GM21529 (cell line): Measurements from ENCODE around the gene CRISPLD2.
"Not testable (repeated sequence)": the region's sequence is repeated elsewhere in the genome, so short reads cannot be mapped to it uniquely, and the experiment has no call there.

Experiments
- ATAC-seq: cut with Tn5 transposase; IDR thresholded peaks from one replicate; pipeline ENCODE4 v1.9.1; 2021; ENCODE audit not compliant: unreplicated experiment

The CRISPLD2 gene

DNA sequence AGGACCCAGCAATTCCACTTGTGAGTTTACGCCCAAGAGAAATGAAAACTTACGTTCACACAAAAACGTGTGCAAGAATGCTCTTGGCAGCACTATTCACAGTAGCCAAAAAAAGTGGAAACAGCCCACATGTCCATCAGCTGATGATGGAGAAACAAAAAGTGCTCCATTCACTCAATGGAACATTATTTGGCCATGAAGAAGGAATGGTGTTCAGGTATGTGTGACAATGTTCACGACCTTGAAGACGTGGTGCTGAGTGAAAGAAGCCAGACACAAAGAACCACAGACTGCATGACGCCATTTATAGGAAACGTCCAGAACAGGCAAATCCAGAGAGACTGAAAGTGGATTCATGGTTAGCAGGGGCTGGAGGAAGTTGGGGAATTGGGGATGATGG, 106.7 kb downstream of the CRISPLD2 start:
- no peak for ATAC-seq

DNA sequence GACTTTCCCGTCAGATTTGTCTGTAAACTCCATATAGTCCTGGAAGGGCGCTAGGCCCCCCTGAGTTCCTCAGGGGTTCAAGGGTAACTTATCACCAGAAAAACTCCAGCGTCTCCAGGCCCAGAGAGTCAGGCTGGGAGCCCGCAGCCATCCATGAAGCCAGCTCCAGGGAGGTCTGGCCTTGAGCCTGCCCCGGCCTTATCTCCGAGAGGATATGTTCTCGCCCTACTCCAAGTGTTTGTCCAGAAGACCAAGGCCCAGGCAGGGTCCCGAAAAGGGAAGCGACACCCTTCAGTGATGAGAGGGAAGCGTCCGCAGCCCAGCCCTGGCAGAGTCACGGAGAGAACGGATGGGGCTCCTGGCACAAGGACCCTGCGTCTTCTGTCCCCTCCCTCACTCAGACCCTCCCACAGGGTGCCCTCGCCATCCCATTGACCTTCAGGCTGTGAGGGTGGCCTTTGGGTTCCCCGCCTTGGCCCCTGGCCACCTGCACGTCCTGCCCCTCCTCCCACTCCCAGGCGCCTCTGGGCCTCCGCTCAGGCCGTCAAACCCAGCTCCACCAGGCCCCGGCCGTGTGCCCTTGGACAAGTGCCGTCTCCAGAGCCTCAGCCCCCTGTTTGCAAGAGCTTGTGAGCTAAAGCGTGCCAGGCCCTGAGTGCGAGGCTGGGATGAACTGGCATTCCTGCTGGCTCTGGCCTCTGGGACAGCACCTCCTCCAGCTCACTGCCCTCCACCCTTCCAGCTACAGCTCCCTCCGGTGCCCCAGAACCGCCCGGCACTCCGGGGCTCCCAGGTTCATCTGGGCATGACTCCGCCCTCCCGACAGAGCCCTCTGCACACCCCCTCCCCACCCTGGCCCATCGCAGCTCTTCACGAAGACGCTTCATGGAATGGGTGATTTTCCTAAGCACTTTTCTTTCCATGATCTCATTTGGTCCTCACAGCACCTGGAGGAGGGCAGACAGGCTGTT, 108.1 kb downstream of the CRISPLD2 start:
- ATAC-seq: no peak

GRCh38 chr16:84928679-84929420, 109.1 kb downstream of the CRISPLD2 start:
- ATAC-seq: no peak

DNA sequence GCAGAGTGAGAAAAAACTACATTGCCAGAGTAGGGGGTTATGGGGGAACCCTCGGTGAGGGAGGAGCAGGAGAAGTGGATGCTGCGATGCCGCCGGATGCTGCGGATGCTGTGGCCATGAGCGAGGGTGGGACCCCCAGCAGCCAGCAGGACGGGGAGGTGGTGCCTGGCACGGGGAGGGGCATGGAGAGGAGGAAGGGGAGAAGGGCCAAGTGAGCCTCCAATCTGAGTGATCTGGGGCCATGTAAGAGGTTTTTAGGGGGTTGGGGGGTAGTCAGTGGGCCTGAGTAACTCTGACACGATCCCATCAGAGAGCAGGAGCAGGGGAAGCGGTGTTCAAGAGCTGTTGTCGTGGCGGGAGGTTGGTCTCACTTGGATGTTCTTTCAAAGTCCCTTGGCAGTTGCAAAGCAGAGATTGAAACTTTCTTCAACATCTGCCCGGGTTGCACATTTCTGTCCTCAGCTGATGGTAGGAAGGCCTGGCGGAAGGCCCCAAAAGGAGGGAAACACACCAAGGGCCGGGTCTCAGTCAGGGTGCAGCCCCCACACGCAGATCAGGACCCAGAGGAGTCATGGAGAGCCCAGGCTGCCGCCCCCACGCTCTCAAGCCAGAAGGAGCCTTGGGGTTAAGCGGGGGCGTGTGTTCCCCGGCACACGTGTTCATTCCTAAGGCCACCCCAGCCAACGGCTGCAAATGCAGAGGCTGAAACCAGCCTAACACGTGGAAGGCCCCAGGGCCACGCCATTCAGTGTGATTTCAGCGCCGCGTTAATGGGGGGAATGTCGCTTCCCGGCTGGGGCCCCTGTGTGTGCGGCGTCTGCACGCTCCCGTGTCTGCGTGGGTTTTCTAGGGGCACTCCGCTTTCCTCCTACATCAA, 109.9 kb downstream of the CRISPLD2 start:
- no peak for ATAC-seq

GRCh38 chr16:84930298-84931106, 110.7 kb downstream of the CRISPLD2 start:
- no peak for ATAC-seq

DNA sequence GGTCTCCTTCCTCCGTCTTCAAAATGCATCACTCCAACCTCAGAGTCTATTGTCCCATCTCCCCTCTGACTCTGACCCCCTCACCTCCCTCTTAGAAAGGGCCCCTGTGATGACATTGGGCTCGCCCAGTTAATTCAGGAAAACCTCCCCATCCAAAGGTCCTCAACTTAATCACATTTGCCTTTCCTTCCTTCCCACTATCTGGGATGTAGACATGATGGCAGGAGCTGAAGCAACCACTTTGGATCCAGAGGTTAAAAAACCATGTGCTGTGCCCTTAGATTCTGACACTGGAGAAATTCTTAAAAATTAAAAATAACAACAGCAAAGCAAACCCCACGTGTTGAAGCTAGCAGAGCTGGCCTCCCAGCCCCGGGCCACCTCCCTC, 111.3 kb downstream of the CRISPLD2 start:
- no peak for ATAC-seq

DNA sequence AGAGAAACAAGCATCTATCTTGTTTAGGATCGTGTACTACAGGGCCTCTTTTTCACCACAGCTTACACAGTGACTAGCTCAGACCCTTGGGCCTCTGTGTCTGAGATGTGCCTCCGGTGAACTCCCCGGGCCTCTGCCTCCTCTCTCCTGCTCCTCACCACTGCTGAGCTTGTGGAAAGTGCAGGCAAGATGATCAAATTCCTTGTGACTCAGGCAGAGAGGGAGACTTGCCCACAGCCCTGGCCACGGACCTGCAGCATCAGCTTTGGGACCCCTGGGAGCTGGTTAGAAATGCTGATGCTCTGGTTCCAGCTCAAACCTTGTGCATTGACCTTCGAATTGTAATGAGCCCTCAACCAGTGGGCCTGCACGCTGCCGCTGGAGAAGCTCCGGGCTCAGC, 111.7 kb downstream of the CRISPLD2 start:
- no peak for ATAC-seq

DNA sequence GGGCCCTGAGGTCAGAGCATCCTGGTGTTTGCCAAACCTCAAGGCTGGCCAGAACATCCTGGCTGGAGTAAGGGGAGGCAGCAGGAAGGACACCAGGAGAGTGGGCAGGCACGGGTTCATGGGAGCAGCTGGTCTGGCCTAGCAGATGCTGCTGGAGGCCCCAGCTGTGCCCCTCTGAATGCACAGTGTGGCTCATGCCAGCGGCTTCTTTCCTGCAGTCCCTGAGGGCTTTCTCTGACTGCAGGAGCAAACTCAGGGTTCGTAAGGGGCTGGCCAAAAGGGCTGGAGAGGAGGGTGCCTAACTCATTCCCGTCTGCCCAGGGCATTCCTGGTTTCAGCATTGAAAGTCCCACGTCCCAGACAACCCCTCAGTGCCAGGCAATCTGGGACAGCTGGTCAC, 112.9 kb downstream of the CRISPLD2 start:
- no peak for ATAC-seq

DNA sequence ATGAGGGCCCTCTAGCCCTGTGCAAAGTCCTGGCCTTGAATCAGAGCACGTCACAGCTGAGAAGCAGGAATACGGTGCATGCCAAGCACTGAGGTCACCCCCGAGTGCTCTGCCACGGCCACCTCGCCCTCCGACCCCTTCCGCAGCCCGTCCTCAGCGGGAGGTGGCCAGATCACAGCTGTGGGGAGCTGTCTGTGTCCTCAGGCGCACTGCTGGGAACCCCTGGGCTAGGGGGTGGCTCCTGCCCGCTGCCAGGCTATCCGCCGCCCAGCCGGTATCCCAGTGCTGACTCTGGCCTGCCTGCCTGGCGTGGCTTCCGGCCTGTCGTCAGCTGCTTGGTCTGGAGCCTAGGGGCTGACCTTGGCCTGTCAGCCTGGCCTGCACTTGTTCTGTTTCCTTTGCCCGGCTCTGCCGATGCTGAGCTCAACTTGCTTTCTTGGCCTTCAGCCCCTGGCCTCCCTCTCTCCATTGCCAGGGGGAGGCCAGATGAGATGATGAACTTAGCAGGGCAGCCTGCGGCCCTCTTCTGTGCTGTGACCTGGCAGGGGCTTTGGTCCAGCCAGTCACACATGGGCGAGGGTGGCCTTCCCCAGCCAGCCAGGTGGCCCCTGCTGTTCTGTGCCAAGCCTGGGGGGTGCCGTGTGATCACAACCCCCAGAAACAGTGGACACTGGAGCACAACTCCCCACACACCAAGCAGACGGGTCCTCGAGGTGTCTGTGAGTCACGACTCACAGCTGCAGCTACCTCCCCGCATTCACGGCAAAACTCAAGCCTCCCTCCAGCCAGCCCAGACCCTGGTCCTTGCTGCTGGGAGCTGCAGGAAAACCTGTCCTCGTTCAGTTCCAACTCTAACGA, 114.2 kb downstream of the CRISPLD2 start:
- no peak for ATAC-seq

DNA sequence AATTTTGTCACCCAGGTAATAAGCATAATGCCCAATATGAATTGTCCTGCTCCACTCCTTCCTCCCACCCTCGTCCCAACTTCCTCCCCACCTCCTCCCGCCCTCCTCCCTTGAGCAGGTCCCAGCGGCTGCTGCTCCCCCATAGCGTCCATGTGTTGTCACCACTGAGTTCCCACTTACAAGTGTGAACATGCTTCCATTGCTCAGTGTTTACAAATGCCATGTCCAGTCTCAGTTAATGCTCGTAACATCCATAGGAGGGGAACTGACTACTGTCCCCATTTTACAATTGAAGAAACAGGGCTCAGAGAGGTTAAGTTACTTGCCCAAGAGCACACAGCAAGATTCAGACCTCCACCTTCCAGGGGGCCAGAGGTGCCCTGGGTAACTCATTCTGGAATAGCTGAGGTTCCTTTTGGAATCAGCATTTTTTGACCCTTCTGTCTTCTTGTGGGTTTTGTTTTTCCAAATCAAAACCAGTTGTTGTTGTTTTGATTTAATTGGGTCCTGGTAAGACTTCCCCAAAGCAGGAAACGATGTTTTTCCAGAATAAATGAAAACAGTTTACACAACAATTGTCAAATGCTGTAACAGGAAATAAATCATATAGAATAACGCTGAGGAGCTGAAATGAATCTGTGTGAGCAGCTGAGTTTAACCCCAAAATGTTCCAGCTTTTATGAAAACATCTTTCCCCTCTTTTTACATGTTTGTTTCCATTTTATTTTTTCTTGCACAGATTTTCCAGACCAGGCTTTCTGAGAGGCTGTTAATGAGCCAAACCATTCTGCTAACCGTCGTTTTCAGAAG, 117.6 kb downstream of the CRISPLD2 start:
- no peak for ATAC-seq

DNA sequence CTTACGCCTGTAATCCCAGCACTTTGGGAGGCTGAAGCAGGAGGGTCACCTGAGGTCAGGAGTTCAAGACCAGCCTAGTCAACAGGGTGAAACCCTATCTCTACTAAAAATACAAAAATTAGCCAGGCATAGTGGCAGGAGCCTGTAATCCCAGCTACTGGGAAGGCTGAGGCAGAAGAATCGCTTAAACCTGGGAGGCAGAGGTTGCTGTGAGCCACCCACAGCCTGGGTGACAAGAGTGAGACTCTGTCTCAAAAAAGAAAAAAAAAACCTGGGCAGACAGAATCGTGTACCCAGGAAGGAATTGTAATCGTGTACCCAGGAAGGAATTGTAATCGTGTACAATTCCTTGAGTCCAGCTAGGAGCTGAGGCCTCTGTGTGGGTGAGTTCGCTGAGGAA, 118.8 kb downstream of the CRISPLD2 start:
- not testable (repeated sequence) for ATAC-seq

DNA sequence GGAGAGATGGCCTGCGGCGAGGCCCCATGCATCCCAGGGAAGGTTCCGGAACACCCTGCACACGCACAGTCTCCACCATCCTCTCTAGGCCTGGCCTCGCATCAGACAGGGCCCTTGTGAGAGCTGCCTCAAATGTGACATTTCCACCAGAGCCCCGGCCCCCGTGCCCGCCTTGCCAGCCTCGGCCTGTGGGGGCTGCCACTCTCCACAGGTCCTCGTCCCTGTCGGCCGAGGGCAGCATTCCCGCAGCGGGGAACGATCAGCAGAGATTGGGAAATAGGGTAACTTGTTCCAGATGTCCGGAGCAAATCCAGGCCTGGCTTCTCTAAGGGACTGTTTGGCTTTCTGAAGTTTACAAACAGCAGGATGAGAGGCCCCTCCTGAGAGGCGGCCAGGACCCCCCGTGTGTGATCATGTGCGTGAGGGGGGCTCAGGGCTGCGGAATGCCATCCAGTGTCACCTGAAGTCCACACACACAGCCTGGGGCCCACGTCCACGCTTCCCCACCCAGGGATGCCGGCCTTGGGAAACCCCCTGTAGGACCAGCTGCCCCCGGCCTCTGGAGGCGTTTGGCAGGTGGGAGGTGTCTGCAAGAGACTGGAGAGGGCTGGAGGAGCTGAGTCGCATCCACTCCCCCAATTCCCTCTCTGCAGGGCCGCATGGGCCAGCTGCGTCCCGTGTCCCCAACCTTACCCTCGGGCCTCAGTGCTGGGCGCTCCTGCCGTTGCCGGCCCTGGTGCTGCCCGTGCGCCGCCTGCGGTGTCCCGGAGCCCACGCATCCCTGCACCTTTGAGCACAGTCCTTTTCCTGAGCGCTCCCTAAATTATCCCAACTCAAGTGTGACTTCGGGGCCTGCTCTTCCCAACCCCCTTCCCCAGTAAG, 121.1 kb downstream of the CRISPLD2 start:
- no peak for ATAC-seq

DNA sequence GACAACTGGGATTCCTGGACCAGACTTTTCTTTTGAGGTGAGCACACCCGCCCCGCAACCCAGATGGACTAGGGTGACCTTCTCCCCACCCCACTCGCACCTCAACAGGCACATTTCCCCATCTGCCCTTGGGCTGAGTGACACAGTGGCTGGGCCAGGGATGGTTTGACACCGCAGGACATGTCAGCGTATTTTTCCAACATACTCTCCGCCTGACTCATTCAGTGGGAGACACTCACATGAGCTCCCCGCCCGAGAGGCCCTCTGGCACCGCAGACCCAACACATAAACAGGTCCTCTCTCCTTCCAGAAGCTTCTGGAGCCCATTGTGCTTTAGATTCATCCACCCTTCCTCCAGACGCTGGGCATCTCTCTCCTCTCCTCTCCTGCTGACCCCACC, 122.1 kb downstream of the CRISPLD2 start:
- ATAC-seq: no peak

DNA sequence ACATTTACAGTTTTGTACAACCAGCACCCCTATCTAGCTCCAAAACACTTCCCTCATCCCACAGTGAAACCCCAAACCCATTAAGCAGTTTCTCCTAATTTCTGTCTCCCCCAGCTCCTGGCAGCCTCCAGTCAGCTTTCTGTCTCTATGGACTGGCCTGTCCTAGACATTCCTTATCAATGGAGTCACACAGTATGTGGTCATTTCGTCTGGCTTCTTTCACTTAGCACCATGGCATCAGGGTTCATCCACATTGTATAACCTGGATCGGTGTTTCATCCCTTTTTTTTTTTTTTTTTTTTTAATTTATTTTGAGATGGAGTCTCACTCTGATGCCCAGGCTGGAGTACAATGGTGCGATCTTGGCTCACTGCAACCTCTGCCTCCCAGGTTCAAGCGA, 123.0 kb downstream of the CRISPLD2 start:
- ATAC-seq: no peak

DNA sequence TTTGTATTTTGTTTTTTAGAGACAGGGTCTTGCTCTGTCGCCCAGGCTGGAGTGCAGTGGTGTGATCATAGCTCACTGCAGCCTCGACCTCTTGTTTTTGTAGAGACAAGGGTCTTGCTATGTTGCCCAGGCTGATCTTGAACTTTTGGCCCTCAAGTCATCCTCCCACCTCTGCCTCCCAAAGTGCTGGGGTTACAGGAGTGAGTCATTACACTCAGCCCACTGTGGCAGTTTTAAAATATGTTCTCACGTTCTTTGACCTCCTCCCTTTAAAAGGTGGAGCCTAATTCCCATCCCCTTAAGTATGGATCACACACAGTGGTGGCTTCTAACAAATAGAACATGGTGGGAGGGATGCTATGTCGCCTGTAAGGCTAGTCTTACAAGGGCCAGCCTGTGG, 123.8 kb downstream of the CRISPLD2 start:
- no peak for ATAC-seq

DNA sequence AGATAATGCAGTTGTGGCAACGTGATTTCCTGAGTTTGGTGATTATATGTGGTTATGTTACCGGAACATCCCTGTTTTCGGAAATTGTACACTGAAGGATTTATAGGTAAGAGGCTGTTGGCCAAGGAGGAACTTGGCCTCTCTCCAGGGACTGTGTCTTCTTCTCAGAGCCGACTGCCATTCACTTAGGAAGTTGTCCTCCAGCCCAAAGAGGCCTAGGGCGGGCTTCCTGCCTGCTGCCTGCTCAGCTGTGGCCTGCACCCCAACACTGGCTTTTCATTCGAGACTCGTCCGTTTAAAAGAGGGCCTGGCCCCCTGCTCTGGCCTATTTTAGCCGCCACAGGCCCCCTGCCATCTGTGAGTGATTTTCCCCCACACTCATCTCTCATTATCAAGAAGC, 127.2 kb downstream of the CRISPLD2 start:
- ATAC-seq: no peak

- ATAC-seq: no peak
Measured at GRCh38 chr16:84947996-84948850, 128.4 kb downstream of the CRISPLD2 start.
